PC-3 (cell line): ENCODE results near the gene ACAD8.

Experiments used
- EZH2 ChIP-seq: fragments of 300-600 bp; sonication (generic); IDR thresholded peaks from one replicate; pipeline ENCODE4 v1.6.1; 2017; ENCODE audit warnings: antibody characterized with exemption, mild to moderate bottlenecking, low read length; ENCODE audit not compliant: unreplicated experiment
- TF ChIP-seq, protein P1 (sequence below): fragments of 300-600 bp; sonication (generic); conservative IDR thresholded peaks from 2 replicates; pipeline ENCODE4 v1.5.1; 2017; ENCODE audit warnings: antibody characterized with exemption, low read depth, mild to moderate bottlenecking, low read length

DNA sequence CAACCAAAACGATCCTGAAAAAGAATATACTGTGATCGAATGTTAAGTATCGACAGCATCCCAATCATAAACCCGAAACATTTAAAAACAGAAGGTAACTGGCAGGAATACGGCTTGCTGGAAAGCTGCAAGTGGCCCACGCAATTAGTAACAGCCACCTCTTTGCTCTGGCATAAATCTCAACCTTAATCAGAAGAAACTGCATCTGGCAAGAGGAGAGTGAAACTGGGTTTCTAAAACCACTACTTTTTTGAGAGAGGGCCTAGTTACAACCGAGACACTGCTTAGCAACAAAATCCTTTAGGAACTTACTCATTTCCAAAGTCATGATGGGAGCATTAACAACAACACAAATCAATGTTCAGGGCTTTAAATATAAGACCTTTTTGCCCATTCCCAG lies 37.5 kb upstream of the ACAD8 start:
- TF ChIP-seq, protein P1, sequence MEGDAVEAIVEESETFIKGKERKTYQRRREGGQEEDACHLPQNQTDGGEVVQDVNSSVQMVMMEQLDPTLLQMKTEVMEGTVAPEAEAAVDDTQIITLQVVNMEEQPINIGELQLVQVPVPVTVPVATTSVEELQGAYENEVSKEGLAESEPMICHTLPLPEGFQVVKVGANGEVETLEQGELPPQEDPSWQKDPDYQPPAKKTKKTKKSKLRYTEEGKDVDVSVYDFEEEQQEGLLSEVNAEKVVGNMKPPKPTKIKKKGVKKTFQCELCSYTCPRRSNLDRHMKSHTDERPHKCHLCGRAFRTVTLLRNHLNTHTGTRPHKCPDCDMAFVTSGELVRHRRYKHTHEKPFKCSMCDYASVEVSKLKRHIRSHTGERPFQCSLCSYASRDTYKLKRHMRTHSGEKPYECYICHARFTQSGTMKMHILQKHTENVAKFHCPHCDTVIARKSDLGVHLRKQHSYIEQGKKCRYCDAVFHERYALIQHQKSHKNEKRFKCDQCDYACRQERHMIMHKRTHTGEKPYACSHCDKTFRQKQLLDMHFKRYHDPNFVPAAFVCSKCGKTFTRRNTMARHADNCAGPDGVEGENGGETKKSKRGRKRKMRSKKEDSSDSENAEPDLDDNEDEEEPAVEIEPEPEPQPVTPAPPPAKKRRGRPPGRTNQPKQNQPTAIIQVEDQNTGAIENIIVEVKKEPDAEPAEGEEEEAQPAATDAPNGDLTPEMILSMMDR: no peak
- no peak for TF ChIP-seq EZH2
